Tibial artery (tissue), 4 donors: ENCODE measurements around the gene SYNE2.

Experiments
- DNase-seq, 2 donors: peaks; one replicate each; pipeline ENCODE4 v3.0.0-alpha.2; 2019
- H3K27ac ChIP-seq, 2 donors: fragments of 200-600 bp; sonication (generic) in 1 of 2; 1 replicate in 1 of 2; 2 replicates in 1 of 2; pipeline ENCODE4 v1.5.1; 2018 to 2019; ENCODE audit warnings: mild to moderate bottlenecking in 1 of 2
- H3K27me3 ChIP-seq, 2 donors: fragments of 200-600 bp; sonication (generic) in 1 of 2; one replicate each; pipeline versions ENCODE4 v1.5.1 to v1.6.0; 2016 to 2019
- H3K36me3 ChIP-seq, 3 donors: fragments of 200-600 bp; sonication (generic) in 2 of 3; one replicate each; pipeline ENCODE4 v1.5.1; 2016 to 2019; ENCODE audit warnings: mild to moderate bottlenecking in 2 of 3
- H3K4me1 ChIP-seq, 4 donors: fragments of 200-600 bp; sonication (generic) in 2 of 4; 1 replicate in 3 of 4; 2 replicates in 1 of 4; pipeline ENCODE4 v1.5.1; 2016 to 2019
- H3K4me3 ChIP-seq, 2 donors: fragments of 200-600 bp; sonication (generic) in 1 of 2; 1 replicate in 1 of 2; 2 replicates in 1 of 2; pipeline ENCODE4 v1.5.1; 2018 to 2019; ENCODE audit warnings: mild to moderate bottlenecking in 2 of 2
- H3K9me3 ChIP-seq, 3 donors: fragments of 200-600 bp; sonication (generic) in 1 of 3; one replicate each; pipeline ENCODE4 v1.5.1; 2016 to 2019
- intact Hi-C: fragments of 100-400 bp; cut with DNase I; formaldehyde crosslinking; loops from one replicate; pipeline ENCODE4 v1.15.0; 2023; ENCODE audit warnings: low total_unique reads
- TF ChIP-seq, protein P1 (sequence below), 2 experiments: fragments of 200-600 bp in 1 of 2; fragments of 450-650 bp in 1 of 2; IDR thresholded peaks; one replicate each; pipeline ENCODE4 v1.5.1; 2017 to 2019; ENCODE audit warnings: antibody characterized with exemption in 2 of 2, mild to moderate bottlenecking in 1 of 2, moderate library complexity in 1 of 2

SYNE2 gene

DNA sequence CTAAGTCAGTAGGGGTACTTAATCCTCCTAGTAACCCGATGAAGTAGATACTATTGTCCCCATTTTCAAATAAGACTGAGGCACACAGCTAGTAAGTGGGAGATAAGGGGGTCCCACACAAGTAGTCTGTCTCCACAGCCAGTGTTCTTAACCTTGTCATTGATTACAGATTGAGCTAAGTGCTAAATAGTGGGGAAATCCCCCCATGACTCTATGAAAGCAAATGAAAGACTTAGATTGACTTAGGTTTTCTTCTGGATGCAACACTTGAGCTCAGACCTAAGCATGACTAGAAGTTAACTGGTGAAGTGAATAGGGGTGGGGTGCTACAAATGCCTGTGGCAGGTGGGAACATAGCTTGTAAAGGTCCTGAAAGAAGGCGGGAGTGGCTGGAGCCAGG lies 73.8 kb downstream of the SYNE2 start:
- no peak for DNase-seq
- TF ChIP-seq, protein P1, sequence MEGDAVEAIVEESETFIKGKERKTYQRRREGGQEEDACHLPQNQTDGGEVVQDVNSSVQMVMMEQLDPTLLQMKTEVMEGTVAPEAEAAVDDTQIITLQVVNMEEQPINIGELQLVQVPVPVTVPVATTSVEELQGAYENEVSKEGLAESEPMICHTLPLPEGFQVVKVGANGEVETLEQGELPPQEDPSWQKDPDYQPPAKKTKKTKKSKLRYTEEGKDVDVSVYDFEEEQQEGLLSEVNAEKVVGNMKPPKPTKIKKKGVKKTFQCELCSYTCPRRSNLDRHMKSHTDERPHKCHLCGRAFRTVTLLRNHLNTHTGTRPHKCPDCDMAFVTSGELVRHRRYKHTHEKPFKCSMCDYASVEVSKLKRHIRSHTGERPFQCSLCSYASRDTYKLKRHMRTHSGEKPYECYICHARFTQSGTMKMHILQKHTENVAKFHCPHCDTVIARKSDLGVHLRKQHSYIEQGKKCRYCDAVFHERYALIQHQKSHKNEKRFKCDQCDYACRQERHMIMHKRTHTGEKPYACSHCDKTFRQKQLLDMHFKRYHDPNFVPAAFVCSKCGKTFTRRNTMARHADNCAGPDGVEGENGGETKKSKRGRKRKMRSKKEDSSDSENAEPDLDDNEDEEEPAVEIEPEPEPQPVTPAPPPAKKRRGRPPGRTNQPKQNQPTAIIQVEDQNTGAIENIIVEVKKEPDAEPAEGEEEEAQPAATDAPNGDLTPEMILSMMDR (IDR thresholded peaks at IDR 0.05), result no peak
- H3K27ac ChIP-seq, result no peak overlapping the region

GRCh38 chr14:63928744-63929174 lies 76.0 kb downstream of the SYNE2 start:
- no peak overlapping the region for H3K27ac ChIP-seq
- intact Hi-C loops, result no loop called here

More for the DNA sequence above, 73.8 kb downstream of the SYNE2 start:
- no peaks in the 10 kb centered on the region for H3K27me3 ChIP-seq
- H3K9me3 ChIP-seq, result peaks cover 0 to 10% (median 0%) of the 10 kb centered on the region in 3 donors
- H3K4me3 ChIP-seq, result no peak overlapping the region
- peaks cover 0 to 32% (median 5%) of the 10 kb centered on the region in 4 donors for H3K4me1 ChIP-seq
- intact Hi-C loops, result no loop called here
- no peaks in the 10 kb centered on the region for H3K36me3 ChIP-seq

DNA sequence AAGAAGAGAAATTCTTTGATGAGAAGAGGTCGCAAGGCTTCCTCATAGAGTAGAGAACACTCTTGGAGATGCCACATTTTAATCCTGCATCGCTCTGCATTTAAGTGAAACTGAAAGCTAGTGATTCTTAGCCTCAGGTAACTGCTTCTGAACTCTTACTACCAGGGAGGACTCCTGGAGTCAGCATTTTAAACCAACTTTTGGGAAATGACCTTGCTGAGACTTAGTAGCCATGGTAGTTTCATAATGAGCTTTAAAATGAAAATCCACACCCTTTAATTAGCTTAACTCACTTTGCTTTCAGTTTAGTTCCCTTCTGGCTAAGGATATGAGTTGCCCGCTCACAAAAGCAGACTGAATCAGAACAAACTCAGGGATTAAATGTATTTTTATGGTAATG lies 80.3 kb downstream of the SYNE2 start:
- intact Hi-C loops, result no loop called here

More at GRCh38 chr14:63928744-63929174, 76.0 kb downstream of the SYNE2 start:
- Histone ChIP-seq H3K9me3 (peaks cover 0 to 8% (median 0%) of the 10 kb centered on the region in 3 donors), H3K4me1 (peaks cover 0 to 17% (median 5%) of the 10 kb centered on the region in 4 donors), H3K27me3 (no peaks in the 10 kb centered on the region), H3K36me3 (no peaks in the 10 kb centered on the region), H3K4me3 (no peak overlapping the region)
- DNase-seq, result no peak
- TF ChIP-seq, protein P1 (IDR thresholded peaks at IDR 0.05), result no peak

GRCh38 chr14:63933711-63934110 lies 80.9 kb downstream of the SYNE2 start:
- TF ChIP-seq, protein P1 (IDR thresholded peaks at IDR 0.05), result no peak
- DNase-seq, result no peak
- peaks cover 0 to 9% (median under 1%) of the 10 kb centered on the region in 4 donors for H3K4me1 ChIP-seq
- H3K36me3 ChIP-seq, result no peaks in the 10 kb centered on the region
- no peaks in the 10 kb centered on the region for H3K9me3 ChIP-seq
- no peak overlapping the region for H3K4me3 ChIP-seq
- no peak overlapping the region for H3K27ac ChIP-seq
- intact Hi-C loops, result no loop called here
- H3K27me3 ChIP-seq, result no peaks in the 10 kb centered on the region

More for the DNA sequence above, 80.3 kb downstream of the SYNE2 start:
- H3K4me1 ChIP-seq, result peaks cover 0 to 12% (median 3%) of the 10 kb centered on the region in 4 donors
- no peaks in the 10 kb centered on the region for H3K27me3 ChIP-seq
- TF ChIP-seq, protein P1 (IDR thresholded peaks at IDR 0.05), result no peak
- H3K9me3 ChIP-seq, result no peaks in the 10 kb centered on the region
- no peaks in the 10 kb centered on the region for H3K36me3 ChIP-seq
- no peak overlapping the region for H3K27ac ChIP-seq
- H3K4me3 ChIP-seq, result no peak overlapping the region
- no peak for DNase-seq

DNA sequence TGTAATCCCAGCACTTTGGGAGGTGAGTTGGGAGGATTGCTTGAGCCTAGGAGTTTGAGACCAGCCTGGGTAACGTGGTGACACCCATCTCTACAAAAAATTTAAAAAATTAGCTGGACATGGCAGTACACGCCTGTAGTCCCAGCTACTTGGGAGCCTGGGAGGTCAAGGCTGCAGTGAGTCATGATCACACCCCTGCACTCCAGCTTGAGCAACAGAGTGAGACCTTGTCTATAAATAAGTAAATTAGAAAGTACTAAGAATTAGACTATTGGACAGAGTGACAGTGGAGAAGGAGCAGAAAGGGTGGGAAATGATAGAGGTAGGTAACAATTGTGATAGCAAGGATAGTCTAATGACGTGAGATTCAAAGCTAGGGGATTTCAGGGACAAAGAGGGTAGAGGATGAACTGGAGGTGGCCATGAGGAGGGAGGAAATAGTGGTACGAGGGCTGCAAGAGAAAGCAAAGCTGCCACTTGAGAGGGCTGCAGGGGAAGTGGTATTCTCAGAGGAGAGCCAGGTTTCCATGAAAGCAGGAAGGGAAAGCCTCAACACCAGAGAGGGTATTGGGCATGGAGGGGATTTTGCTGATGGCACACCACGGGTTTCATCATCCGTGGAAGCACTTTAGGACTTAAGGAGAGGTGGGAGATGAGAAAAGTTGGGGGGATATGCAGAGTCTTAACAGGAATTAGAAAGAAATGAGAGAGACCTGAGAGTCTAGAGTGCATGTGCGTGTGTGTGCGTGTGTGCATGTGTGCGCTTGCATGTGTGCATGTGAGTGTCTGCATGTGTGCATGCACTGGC lies 85.6 kb downstream of the SYNE2 start:
- TF ChIP-seq, protein P1 (IDR thresholded peaks at IDR 0.05), result no peak
- Histone ChIP-seq H3K27ac (no peak overlapping the region), H3K4me1 (peaks cover 0 to 5% (median 0%) of the 10 kb centered on the region in 4 donors), H3K4me3 (no peak overlapping the region), H3K9me3 (no peaks in the 10 kb centered on the region), H3K27me3 (no peaks in the 10 kb centered on the region), H3K36me3 (peaks cover 0 to 20% (median 14%) of the 10 kb centered on the region in 3 donors)
- no peak for DNase-seq
- intact Hi-C loops, result no loop called here
